Stimulated activated CD8-positive, alpha-beta memory T cell treated with anti-CD3 and anti-CD28 coated beads, Interleukin-4, amount 100 ng/mL, for 24 hours (primary cell): Measurements from ENCODE around the gene BBC3.

Source experiments
- DNase-seq: peaks from one replicate; pipeline ENCODE4 v3.0.0-alpha.2; 2020; ENCODE audit warnings: low read depth

BBC3 gene

GRCh38 chr19:47195434-47195833 lies 35.6 kb downstream of the BBC3 start:
- no peak for DNase-seq

DNA sequence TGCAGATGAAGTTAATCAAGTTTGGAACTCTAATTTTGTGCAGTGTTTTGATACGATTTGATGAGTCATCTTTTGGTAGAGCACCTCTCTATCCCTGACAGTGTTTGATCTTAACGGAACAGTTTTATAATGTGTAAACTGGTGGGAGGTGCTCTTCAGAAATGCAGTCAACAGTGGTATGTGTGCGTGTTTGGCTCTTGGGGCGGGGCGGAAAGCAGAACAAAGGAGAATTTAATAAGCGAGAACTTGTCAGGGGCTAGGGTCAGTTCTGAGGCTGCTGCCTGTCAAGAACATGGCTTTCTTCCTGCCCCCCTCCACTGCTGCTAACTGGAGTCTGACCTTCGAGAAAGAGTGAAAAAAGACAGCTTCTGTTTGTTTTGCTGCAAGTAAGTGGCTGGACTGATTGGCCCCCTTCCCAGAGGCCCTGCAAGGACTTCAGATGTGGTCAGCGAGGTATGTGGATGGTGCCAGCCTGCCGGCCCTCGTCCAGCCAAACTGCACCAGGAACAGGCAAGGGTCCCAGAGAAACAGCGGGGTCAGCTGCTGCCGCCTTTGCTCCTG lies 40.8 kb downstream of the BBC3 start:
- peak; percentile 42 for DNase-seq

DNA sequence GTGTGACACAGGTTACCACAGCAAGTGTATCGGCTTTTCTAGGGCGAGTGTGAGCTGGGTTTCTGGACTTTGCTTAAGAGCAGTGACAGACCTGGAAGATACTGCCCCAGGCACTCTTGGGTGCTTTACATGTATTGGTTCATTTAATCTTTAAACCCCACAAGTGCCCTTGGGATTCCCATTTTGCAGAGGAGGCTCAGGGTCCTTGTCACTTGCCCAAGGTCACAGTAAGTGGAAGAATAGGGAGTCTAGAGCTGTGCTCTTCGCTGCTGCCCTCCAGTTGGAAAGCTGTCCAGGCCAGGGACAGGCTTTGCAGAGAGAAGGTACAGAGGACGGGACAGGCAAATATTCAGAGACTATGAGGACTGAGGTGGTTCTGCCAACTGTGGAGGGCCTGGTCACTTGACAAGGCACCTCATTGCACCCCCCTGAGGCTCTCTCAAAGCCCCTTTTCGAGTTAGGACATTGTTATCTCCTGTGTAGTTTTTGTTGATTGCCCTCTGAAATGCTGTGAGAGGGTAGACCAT lies 42.4 kb downstream of the BBC3 start:
- no peak for DNase-seq

DNA sequence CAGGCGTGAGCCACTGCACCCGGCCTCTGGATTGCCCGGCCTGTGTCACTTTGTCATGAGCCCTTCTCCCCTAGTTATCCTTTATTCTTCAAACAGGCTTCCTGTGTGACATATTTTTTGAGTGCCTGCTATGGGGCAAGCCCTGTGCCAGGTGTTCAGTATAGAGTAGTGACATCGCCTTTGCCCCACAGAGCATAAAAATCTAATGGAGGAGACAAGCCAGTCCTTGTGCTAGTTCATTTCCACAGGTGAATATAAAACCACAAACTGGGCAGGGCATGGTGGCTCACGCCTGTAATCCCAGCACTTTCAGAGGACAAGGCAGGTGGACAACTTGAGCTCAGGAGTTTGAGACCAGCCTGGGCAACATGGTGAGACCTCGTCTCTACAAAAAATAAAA lies 43.2 kb downstream of the BBC3 start:
- DNase-seq: no peak

DNA sequence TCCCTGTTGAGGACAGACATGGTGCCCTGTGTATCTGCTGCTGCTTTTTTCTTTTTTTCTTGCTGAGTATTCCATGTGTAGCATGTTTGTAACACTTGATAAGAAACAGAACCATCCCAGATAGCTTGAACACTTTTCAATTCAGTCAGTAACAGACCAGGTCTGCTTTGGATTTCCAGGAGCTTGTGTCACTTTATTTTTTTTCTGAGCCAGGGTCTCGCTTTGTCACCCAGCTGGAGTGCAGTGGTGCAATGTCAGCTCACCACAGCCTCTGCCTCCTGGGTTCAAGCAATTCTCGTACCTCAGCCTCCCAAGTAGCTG lies 43.7 kb downstream of the BBC3 start:
- no peak for DNase-seq

DNA sequence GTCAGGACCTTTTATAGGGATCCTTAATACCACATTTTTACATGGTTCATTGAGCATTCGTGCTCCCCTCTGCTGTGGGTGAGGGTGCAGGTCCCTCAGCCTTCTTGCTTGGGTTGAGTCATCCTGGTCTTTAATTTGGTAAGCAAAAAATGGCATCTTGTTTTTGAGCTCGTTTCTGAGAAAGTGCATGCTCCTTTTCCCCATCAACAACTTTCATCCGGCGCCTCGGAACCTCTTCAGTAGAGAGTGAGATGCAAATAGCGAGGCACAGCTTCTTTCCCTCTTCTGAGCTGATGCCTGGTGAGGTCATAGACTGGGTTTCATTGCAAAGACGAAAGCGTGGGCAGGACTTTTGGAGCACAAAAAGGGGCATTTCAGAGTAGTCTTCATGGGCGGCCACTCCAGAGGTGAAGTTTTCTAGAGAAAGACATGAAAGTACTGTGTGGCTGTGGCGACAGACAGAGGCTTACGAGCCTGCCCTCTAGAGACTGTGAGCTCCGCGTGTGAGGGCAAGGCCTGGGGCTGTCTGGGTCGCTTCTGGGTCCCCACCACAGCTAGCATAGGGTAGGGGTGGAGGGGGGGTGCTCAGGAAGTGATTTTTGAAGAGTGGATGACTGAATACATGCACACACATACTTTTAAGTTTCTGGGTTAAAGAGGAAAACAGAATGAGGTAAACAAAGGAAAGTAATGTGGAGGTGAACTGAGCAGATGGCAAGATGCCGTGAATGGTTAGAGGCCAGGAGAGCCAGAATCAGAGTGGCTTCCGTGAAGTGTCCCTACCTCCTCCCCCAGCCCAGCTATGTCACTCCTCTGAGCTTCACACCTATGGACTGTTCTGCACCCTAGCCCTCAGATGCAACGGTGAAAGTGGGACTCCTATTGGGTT lies 44.3 kb downstream of the BBC3 start:
- DNase-seq: peak; percentile 66

GRCh38 chr19:47183601-47184000 lies 47.4 kb downstream of the BBC3 start:
- DNase-seq: no peak

GRCh38 chr19:47179653-47180310 lies 51.2 kb downstream of the BBC3 start:
- no peak for DNase-seq

- no peak for DNase-seq
Measured at GRCh38 chr19:47176627-47177090, 54.3 kb downstream of the BBC3 start.

GRCh38 chr19:47176071-47176626 lies 54.9 kb downstream of the BBC3 start:
- no peak for DNase-seq

DNA sequence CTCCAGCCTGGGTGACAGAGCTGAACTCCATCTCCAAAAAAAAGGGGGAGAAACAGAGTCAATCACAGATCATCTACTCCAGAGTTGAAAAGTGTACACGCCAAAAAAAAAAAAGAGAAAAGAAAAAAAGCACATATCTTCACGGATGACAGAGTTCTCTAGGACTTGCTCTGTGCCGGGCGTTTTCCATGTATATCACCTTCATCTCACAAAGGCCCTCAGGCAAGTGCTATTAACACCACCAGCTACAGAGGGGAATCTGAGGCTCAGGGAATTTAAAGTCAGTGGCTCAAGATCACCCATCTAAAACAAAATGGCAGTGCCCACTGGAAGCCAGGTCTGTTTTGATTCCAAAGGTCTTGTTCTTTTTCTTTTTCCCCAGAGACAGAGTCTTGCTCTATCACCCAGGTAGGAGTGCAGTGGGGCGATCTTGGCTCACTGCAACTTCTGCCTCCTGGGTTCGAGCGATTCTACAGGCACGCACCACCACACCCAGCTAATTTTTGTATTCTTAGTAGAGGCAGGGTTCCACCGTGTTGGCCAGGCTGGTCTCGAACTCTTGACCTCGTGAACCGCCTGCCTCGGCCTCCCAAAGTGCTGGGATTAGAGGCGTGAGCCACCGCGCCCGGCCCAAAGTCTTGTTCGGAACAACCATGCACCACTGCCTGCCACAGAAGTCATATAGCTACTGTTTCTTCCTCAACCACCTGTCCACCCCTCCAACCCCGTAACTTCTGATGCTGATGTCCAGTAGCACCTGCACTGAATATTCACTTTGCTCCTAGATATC lies 58.1 kb downstream of the BBC3 start:
- no peak for DNase-seq
